Endothelial cell of umbilical vein (primary cell): ENCODE results near the gene BIRC6.

Experiments used
- MYC ChIP-seq: IDR thresholded peaks from one replicate; pipeline ENCODE4 v1.6.1; 2011; ENCODE audit warnings: mild to moderate bottlenecking, low read depth, low read length
- POLR2A ChIP-seq: IDR thresholded peaks from 2 replicates; pipeline ENCODE4 v1.6.1; 2012; ENCODE audit warnings: low read depth, mild to moderate bottlenecking, control low read depth, low read length
- POLR2AphosphoS5 ChIP-seq: IDR thresholded peaks from 2 replicates; pipeline ENCODE4 v1.6.1; 2012; ENCODE audit warnings: low read depth, mild to moderate bottlenecking, control low read depth, low read length, moderate library complexity; ENCODE audit not compliant: insufficient read depth
- TF ChIP-seq, protein P1 (sequence below), 2 donors: IDR thresholded peaks; 1 replicate in 1 of 2; 2 replicates in 1 of 2; pipeline ENCODE4 v1.5.1; 2011; ENCODE audit warnings: low read length in 2 of 2, mild to moderate bottlenecking in 2 of 2, moderate library complexity in 2 of 2, control low read depth in 1 of 2, inconsistent platforms in 1 of 2, low read depth in 1 of 2; ENCODE audit not compliant: insufficient read depth in 1 of 2; ENCODE audit errors: extremely low read depth in 1 of 2

DNA sequence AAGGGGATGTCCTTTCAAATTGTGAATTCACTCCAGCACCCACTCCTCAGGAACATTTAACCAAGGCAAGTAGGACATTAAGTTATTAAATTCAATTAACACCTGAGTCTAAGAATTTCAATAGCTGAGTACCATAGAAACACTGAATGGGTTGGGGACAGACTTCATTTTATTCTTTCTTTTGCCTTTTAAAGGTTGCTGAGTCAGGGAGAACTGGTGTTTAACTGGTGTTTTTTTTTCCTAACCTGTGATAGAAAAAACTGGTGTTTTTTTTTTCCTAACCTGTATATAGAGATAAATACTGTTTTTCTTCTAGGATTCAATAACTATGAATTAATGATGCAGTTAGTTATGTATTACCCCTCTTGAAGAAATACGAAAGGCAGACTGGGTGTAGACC lies 309.9 kb downstream of the BIRC6 start:
- TF ChIP-seq MYC (no peak), POLR2AphosphoS5 (no peak), POLR2A (no peak)
- TF ChIP-seq, protein P1, sequence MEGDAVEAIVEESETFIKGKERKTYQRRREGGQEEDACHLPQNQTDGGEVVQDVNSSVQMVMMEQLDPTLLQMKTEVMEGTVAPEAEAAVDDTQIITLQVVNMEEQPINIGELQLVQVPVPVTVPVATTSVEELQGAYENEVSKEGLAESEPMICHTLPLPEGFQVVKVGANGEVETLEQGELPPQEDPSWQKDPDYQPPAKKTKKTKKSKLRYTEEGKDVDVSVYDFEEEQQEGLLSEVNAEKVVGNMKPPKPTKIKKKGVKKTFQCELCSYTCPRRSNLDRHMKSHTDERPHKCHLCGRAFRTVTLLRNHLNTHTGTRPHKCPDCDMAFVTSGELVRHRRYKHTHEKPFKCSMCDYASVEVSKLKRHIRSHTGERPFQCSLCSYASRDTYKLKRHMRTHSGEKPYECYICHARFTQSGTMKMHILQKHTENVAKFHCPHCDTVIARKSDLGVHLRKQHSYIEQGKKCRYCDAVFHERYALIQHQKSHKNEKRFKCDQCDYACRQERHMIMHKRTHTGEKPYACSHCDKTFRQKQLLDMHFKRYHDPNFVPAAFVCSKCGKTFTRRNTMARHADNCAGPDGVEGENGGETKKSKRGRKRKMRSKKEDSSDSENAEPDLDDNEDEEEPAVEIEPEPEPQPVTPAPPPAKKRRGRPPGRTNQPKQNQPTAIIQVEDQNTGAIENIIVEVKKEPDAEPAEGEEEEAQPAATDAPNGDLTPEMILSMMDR (IDR thresholded peaks at IDR 0.05; ENCODE audit: extremely low read depth in 1 of 2, insufficient read depth in 1 of 2, low read depth in 1 of 2, low read length in 2 of 2): no peak
